Nephron (organoid): Measurements from ENCODE around the gene HEBP1.

Experiments
- H3K27ac Mint-ChIP-seq, 3 experiments: 2 replicates each; pipeline ENCODE4 v1.8.0; 2020; ENCODE audit warnings: mixed read lengths in 3 of 3, mild to moderate bottlenecking in 2 of 3, moderate library complexity in 1 of 3
- H3K27me3 Mint-ChIP-seq: 2 replicates; pipeline ENCODE4 v1.8.0; 2021; ENCODE audit warnings: low read depth, mild to moderate bottlenecking, moderate library complexity, mixed read lengths
- H3K36me3 Mint-ChIP-seq: 2 replicates; pipeline ENCODE4 v1.8.0; 2020; ENCODE audit warnings: low read depth, mixed read lengths
- H3K4me1 Mint-ChIP-seq: 2 replicates; pipeline ENCODE4 v1.8.0; 2020; ENCODE audit warnings: mixed read lengths
- H3K4me3 Mint-ChIP-seq, 3 experiments: 2 replicates each; pipeline ENCODE4 v1.8.0; 2020; ENCODE audit warnings: mild to moderate bottlenecking in 3 of 3, mixed read lengths in 3 of 3, moderate library complexity in 2 of 3
- H3K9me3 Mint-ChIP-seq: 2 replicates; pipeline ENCODE4 v1.8.0; 2020; ENCODE audit warnings: mixed read lengths
- TF ChIP-seq, protein P1 (sequence below), 3 experiments: fragments of 200-600 bp; sonication (generic); IDR thresholded peaks; one replicate each; pipeline ENCODE4 v1.5.0; 2021; ENCODE audit warnings: antibody characterized with exemption in 3 of 3; ENCODE audit not compliant: unreplicated experiment in 3 of 3

HEBP1 gene

DNA sequence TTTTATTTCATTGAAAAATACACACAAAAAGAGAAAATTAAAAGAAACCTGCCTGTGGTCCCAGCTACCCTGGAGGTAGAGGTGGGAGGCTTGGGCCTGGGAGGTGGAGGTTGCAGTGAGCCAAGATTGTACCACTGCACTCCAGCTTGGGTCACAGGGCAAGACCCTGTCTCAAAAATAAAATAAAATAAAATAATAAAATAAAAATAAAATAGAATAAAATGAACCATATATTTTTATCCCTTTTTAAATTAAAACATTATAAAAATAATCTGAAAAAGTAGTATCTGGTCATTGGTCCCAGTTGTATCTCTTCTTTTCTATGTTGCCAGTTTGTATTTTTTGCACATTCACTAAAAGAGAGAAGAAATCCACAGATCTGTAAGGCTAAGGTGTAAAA lies 27.4 kb upstream of the HEBP1 start:
- no peaks in the 10 kb centered on the region for H3K36me3 Mint-ChIP-seq
- H3K4me3 Mint-ChIP-seq: no peak overlapping the region
- peaks cover 21% of the 10 kb centered on the region for H3K4me1 Mint-ChIP-seq
- H3K9me3 Mint-ChIP-seq: no peaks in the 10 kb centered on the region
- no peak overlapping the region for H3K27ac Mint-ChIP-seq
- TF ChIP-seq, protein P1, sequence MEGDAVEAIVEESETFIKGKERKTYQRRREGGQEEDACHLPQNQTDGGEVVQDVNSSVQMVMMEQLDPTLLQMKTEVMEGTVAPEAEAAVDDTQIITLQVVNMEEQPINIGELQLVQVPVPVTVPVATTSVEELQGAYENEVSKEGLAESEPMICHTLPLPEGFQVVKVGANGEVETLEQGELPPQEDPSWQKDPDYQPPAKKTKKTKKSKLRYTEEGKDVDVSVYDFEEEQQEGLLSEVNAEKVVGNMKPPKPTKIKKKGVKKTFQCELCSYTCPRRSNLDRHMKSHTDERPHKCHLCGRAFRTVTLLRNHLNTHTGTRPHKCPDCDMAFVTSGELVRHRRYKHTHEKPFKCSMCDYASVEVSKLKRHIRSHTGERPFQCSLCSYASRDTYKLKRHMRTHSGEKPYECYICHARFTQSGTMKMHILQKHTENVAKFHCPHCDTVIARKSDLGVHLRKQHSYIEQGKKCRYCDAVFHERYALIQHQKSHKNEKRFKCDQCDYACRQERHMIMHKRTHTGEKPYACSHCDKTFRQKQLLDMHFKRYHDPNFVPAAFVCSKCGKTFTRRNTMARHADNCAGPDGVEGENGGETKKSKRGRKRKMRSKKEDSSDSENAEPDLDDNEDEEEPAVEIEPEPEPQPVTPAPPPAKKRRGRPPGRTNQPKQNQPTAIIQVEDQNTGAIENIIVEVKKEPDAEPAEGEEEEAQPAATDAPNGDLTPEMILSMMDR (IDR thresholded peaks at IDR 0.05; ENCODE audit: unreplicated experiment in 3 of 3): no peak
- H3K27me3 Mint-ChIP-seq: no peaks in the 10 kb centered on the region

DNA sequence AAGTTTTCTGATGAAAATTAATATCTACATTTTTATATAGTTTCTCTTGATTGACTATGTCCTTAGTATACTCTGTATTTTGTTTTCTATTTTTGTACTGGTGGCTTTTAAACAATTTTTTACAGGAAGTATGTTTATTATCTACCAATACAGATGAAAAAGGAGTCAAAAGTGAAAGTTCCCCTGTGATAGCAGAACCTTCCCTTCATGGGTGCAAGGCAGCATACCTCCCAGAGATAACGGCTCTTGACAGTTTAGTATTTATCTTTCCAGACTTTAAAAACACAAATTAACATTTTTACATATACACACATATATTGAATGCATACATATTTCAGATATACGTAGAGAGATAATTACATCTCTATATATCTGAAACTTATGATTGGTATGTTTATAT lies 27.0 kb upstream of the HEBP1 start:
- no peaks in the 10 kb centered on the region for H3K36me3 Mint-ChIP-seq
- no peaks in the 10 kb centered on the region for H3K27me3 Mint-ChIP-seq
- H3K9me3 Mint-ChIP-seq: no peaks in the 10 kb centered on the region
- H3K4me3 Mint-ChIP-seq: no peak overlapping the region
- H3K4me1 Mint-ChIP-seq: peaks cover 21% of the 10 kb centered on the region
- TF ChIP-seq, protein P1 (IDR thresholded peaks at IDR 0.05; ENCODE audit: unreplicated experiment in 3 of 3): no peak
- peak overlapping the region in 1 of 3 experiments; percentile 49 for H3K27ac Mint-ChIP-seq

DNA sequence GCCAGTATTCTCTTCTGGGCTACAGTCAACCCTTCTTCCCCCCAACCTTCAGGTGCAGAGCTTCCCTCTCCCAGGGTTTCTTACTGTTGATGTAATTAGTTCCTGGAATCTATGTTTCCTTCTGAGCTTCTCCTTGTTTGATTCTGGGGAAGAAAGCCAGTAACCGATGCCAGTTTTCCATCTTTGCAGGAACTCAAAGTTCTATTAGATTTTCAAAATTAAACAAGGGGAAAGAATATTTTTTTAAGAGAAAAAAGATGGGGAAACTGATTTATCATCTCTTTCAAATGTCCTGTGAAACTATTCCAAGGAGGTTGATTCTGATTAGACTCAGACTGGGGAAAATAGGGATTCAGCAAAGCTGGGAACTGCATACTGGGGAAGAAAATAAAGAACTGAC lies 26.2 kb upstream of the HEBP1 start:
- H3K4me3 Mint-ChIP-seq: no peak overlapping the region
- TF ChIP-seq, protein P1 (IDR thresholded peaks at IDR 0.05; ENCODE audit: unreplicated experiment in 3 of 3): no peak
- no peaks in the 10 kb centered on the region for H3K9me3 Mint-ChIP-seq
- peak overlapping the region in 2 of 3 experiments; percentile 49 to 54 for H3K27ac Mint-ChIP-seq
- H3K27me3 Mint-ChIP-seq: no peaks in the 10 kb centered on the region
- no peaks in the 10 kb centered on the region for H3K36me3 Mint-ChIP-seq
- H3K4me1 Mint-ChIP-seq: peaks cover 21% of the 10 kb centered on the region

DNA sequence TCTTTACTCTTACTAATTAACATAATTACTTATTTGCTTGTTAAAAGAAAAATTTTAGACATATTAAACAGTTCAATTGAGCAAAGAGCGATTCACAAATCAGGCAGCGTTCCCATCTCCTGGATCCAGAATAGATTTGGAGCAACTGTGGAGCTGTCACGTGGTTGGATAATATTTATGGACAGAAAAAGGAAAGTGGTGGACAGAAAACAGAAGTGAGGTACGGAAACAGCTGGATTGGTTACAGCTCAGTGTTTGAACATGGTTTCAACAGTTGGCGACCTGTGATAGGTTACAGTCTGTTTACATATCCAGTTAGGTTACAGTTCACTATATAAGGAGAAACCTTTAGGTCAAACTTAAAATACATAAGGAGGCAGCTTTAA lies 24.5 kb upstream of the HEBP1 start:
- H3K4me3 Mint-ChIP-seq: no peak overlapping the region
- H3K36me3 Mint-ChIP-seq: no peaks in the 10 kb centered on the region
- TF ChIP-seq, protein P1 (IDR thresholded peaks at IDR 0.05; ENCODE audit: unreplicated experiment in 3 of 3): no peak
- peaks cover 21% of the 10 kb centered on the region for H3K4me1 Mint-ChIP-seq
- H3K27ac Mint-ChIP-seq: peak overlapping the region in 1 of 3 experiments; percentile 43
- H3K27me3 Mint-ChIP-seq: no peaks in the 10 kb centered on the region
- no peaks in the 10 kb centered on the region for H3K9me3 Mint-ChIP-seq

DNA sequence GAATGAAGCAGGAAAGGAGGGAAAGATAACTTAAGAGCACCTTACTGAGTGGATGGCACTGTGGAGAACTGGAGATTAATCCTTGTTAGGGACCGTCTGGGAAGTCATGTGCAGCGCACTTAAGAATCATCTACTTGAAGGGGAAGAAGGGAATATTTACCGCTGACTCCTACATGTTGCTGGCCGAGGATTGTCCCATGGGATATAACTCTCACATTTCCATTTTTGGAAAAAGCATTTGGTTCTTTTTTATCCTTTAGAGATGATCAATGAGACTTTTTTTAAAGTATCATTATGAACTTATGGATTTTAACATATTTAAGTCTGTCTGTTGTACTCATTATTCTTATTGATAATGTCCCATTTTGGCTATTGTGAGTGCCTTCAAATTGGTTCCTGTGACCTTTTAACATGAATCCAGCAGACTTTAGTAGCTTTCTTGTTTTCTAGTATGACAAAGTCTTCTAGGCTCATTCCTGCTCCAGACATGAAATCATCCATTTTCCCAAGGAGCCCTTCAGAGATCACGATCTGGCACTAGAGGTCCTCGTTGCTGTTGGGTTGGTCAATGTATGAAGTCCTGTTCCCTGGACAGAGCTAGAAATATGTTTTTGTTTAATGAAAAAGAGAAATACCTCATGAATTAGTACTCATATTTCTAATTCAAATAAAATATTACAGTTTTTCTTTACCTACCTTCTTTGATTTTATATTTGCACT lies 23.9 kb upstream of the HEBP1 start:
- peak overlapping the region in 2 of 3 experiments; percentile 35 to 43 for H3K27ac Mint-ChIP-seq
- no peaks in the 10 kb centered on the region for H3K9me3 Mint-ChIP-seq
- TF ChIP-seq, protein P1 (IDR thresholded peaks at IDR 0.05; ENCODE audit: unreplicated experiment in 3 of 3): peak in 1 of 3 experiments; percentile 15
- H3K27me3 Mint-ChIP-seq: no peaks in the 10 kb centered on the region
- H3K4me3 Mint-ChIP-seq: no peak overlapping the region
- H3K4me1 Mint-ChIP-seq: peaks cover 19% of the 10 kb centered on the region
- H3K36me3 Mint-ChIP-seq: no peaks in the 10 kb centered on the region

DNA sequence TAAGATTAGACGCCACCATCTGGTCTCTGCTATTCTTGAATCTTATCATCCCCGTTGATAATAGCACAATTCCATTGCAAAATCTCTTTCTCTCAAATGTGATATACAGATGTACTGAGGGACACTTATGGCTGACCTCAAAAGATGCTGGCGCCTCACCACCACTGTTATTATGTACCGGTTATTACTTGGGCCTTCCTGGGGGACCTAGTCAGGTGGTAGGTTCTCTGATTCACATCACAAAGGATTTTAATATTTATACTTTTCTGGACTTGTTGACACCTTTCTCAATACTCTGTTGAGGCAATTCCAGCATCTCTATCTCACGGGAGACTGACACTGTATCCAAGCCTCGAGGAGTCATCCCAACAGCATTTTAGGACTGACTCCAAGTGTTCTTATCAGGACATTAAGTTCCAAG lies 22.8 kb upstream of the HEBP1 start:
- no peaks in the 10 kb centered on the region for H3K9me3 Mint-ChIP-seq
- H3K27me3 Mint-ChIP-seq: peaks cover 4% of the 10 kb centered on the region
- TF ChIP-seq, protein P1 (IDR thresholded peaks at IDR 0.05; ENCODE audit: unreplicated experiment in 3 of 3): no peak
- H3K4me1 Mint-ChIP-seq: peaks cover 17% of the 10 kb centered on the region
- H3K36me3 Mint-ChIP-seq: no peaks in the 10 kb centered on the region
- H3K27ac Mint-ChIP-seq: peak overlapping the region in 2 of 3 experiments; percentile 11 to 22
- H3K4me3 Mint-ChIP-seq: no peak overlapping the region
